ENCODE data around the gene RBM10. TPM values are rescaled to one million over a fixed set of nuclear protein-coding genes. Genes with fewer than 3 reads are reported as not detected.

The RBM10 gene
- total and polyA plus RNA-seq, 2 donors (not counting 1 experiment from before 2014, with no cell fraction given): 14.9 to 50.0 TPM

DNA sequence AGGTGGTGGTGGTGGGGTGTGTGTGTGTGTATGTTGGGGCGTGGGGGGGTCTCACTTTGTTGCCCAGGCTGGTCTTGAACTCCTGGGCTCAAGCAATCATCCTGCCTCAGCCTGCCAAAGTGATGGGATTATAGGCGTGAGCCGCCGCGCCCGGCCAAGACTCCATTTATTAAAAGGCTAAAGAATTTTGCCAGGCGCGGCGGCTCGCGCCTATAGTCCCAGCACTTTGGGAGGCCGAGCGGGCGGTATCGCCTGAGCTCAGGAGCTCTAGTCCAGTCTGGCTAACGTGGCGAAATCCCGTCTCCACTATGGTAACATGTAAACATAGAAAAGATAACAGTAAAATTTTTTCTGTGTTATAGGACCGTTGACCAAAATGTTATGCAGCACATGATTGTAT lies 44.9 kb downstream of the RBM10 start:
- Histone ChIP-seq H3K79me2 (ENCODE audit: control insufficient read depth, insufficient read depth, low read length) (peaks cover 12% of the 10 kb centered on the region), H3K9me3 (ENCODE audit: control insufficient read depth, insufficient read depth, low read depth, low read length) (no peaks in the 10 kb centered on the region), H3K4me1 (ENCODE audit: control insufficient read depth, extremely low read depth, insufficient read depth, low read length) (peaks cover 3% of the 10 kb centered on the region), H3K27ac (ENCODE audit: insufficient read depth, low read length) (no peak overlapping the region), H3K9ac (ENCODE audit: insufficient read depth, low read length) (no peak overlapping the region), H4K20me1 (ENCODE audit: control insufficient read depth, extremely low read depth, insufficient read depth, low read length) (no peaks in the 10 kb centered on the region), H3K36me3 (ENCODE audit: control insufficient read depth, insufficient read depth, low read length) (peaks cover 9% of the 10 kb centered on the region), H3K27me3 (ENCODE audit: control insufficient read depth, insufficient read depth, low read length) (no peaks in the 10 kb centered on the region), H3K4me2 (ENCODE audit: extremely low read depth, insufficient read depth, low read length) (no peak overlapping the region), H3K4me3 (replicated peaks in 1 of 4; ENCODE audit: control extremely low read depth in 1 of 4, insufficient read depth in 1 of 4, low read depth in 3 of 4, low read length in 4 of 4) (no peak overlapping the region), H2AFZ (ENCODE audit: low read length) (no peak overlapping the region)
- TF ChIP-seq, protein P1, sequence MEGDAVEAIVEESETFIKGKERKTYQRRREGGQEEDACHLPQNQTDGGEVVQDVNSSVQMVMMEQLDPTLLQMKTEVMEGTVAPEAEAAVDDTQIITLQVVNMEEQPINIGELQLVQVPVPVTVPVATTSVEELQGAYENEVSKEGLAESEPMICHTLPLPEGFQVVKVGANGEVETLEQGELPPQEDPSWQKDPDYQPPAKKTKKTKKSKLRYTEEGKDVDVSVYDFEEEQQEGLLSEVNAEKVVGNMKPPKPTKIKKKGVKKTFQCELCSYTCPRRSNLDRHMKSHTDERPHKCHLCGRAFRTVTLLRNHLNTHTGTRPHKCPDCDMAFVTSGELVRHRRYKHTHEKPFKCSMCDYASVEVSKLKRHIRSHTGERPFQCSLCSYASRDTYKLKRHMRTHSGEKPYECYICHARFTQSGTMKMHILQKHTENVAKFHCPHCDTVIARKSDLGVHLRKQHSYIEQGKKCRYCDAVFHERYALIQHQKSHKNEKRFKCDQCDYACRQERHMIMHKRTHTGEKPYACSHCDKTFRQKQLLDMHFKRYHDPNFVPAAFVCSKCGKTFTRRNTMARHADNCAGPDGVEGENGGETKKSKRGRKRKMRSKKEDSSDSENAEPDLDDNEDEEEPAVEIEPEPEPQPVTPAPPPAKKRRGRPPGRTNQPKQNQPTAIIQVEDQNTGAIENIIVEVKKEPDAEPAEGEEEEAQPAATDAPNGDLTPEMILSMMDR (conservative IDR thresholded peaks at IDR 0.05 in 1 of 2, IDR thresholded peaks at IDR 0.05 in 1 of 2; ENCODE audit: low read depth in 1 of 2, low read length in 2 of 2): no peak
- TF ChIP-seq EZH2 (IDR thresholded peaks at IDR 0.05; ENCODE audit: low read length, missing control alignments): no peak
- DNase-seq (ENCODE audit: low read depth in 2 of 2): no peak

DNA sequence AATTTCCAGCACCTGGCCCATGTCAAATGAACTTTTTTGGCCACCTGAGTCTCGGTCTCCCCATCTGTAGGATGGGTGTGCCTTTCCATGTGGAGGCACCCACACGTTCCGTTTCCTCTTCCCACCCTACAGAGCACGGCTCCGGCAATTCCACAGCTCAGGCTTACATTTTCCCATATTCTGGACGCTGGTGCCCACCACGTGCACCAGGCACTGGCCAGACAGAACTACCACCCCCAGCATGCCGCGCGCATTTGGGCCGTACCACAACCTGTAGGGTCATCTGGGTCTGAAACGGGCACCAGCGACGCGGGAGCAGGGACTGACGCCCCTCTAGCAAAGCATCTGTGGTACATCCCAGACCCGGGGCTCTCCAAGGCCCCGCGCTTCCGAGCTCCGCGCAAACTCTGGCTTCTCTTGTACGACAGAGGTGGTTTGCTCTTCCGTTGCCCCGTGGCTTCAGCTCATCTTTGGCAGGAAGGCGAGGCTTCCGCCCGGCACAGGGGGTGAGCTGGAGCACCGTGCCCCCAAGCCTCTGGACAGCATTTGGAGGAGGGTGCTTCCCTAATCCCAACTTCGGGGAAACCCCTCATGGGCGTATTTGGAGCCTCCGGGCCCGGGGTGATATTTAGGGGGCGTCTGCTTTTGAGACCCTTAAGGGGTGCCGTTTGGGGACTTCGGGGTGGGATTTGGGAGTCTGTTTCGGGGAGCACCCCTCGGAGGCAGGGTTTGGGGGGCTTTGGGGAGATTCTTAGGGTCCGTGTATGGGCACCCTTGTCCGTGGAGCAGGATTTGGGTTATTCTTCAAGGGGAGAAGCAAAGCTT lies 45.6 kb downstream of the RBM10 start:
- Histone ChIP-seq H4K20me1 (ENCODE audit: control insufficient read depth, extremely low read depth, insufficient read depth, low read length) (no peaks in the 10 kb centered on the region), H3K4me2 (ENCODE audit: extremely low read depth, insufficient read depth, low read length) (peak overlapping the region; percentile 69), H3K9me3 (ENCODE audit: control insufficient read depth, insufficient read depth, low read depth, low read length) (no peaks in the 10 kb centered on the region), H3K27me3 (ENCODE audit: control insufficient read depth, insufficient read depth, low read length) (no peaks in the 10 kb centered on the region), H3K4me1 (ENCODE audit: control insufficient read depth, extremely low read depth, insufficient read depth, low read length) (peaks cover 5% of the 10 kb centered on the region), H3K27ac (ENCODE audit: insufficient read depth, low read length) (peak overlapping the region; percentile 43), H3K4me3 (replicated peaks in 1 of 4; ENCODE audit: control extremely low read depth in 1 of 4, insufficient read depth in 1 of 4, low read depth in 3 of 4, low read length in 4 of 4) (peak overlapping the region; percentile 46 to 70 (median 64)), H3K9ac (ENCODE audit: insufficient read depth, low read length) (peak overlapping the region; percentile 13), H3K79me2 (ENCODE audit: control insufficient read depth, insufficient read depth, low read length) (peaks cover 19% of the 10 kb centered on the region), H3K36me3 (ENCODE audit: control insufficient read depth, insufficient read depth, low read length) (peaks cover 8% of the 10 kb centered on the region), H2AFZ (ENCODE audit: low read length) (peak overlapping the region; percentile 20)
- TF ChIP-seq, protein P1 (conservative IDR thresholded peaks at IDR 0.05 in 1 of 2, IDR thresholded peaks at IDR 0.05 in 1 of 2; ENCODE audit: low read depth in 1 of 2, low read length in 2 of 2): no peak
- no peak for TF ChIP-seq EZH2 (IDR thresholded peaks at IDR 0.05; ENCODE audit: low read length, missing control alignments)
- peak; percentile 92 to 94 for DNase-seq (ENCODE audit: low read depth in 2 of 2)

DNA sequence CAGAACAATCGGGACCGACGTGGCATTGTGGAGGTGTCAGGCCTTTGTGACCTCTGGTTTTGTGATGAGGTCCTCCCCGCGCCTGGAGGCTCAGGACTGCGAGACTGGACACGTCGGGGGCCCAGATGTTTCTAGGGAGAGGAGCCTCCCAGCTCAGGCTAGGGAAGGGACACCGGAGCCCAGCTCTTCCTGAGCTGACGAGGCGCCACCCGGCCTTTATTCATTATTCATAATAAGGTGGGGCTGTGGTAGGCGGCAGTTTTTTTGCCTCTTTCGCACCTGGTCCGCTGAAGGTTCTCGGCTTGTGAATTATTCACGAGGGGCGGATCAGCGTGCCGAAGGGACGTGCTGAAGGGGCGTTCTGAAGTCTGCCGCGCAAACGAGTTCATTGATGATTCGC lies 46.3 kb downstream of the RBM10 start:
- Histone ChIP-seq H3K4me1 (ENCODE audit: control insufficient read depth, extremely low read depth, insufficient read depth, low read length) (peaks cover 6% of the 10 kb centered on the region), H3K79me2 (ENCODE audit: control insufficient read depth, insufficient read depth, low read length) (peaks cover 25% of the 10 kb centered on the region), H3K4me2 (ENCODE audit: extremely low read depth, insufficient read depth, low read length) (peak overlapping the region; percentile 69), H2AFZ (ENCODE audit: low read length) (peak overlapping the region; percentile 20), H3K27ac (ENCODE audit: insufficient read depth, low read length) (peak overlapping the region; percentile 43), H3K36me3 (ENCODE audit: control insufficient read depth, insufficient read depth, low read length) (peaks cover 4% of the 10 kb centered on the region), H4K20me1 (ENCODE audit: control insufficient read depth, extremely low read depth, insufficient read depth, low read length) (no peaks in the 10 kb centered on the region), H3K4me3 (replicated peaks in 1 of 4; ENCODE audit: control extremely low read depth in 1 of 4, insufficient read depth in 1 of 4, low read depth in 3 of 4, low read length in 4 of 4) (peak overlapping the region; percentile 46 to 70 (median 64)), H3K27me3 (ENCODE audit: control insufficient read depth, insufficient read depth, low read length) (no peaks in the 10 kb centered on the region), H3K9ac (ENCODE audit: insufficient read depth, low read length) (peak overlapping the region; percentile 13), H3K9me3 (ENCODE audit: control insufficient read depth, insufficient read depth, low read depth, low read length) (no peaks in the 10 kb centered on the region)
- TF ChIP-seq EZH2 (IDR thresholded peaks at IDR 0.05; ENCODE audit: low read length, missing control alignments): no peak
- TF ChIP-seq, protein P1 (conservative IDR thresholded peaks at IDR 0.05 in 1 of 2, IDR thresholded peaks at IDR 0.05 in 1 of 2; ENCODE audit: low read depth in 1 of 2, low read length in 2 of 2): no peak
- no peak for DNase-seq (ENCODE audit: low read depth in 2 of 2)

All from fibroblast of lung (primary cell).